Kasumi-1 (cell line): Measurements from ENCODE around the gene ATP1A3.
"Not testable (repeated sequence)": the region's sequence is repeated elsewhere in the genome, so short reads cannot be mapped to it uniquely, and the experiment has no call there.

ENCODE experiments used
- DNase-seq, 2 experiments: peaks; one replicate each; lab custom pipeline; 2025; lab: John Stamatoyannopoulos, UW

The ATP1A3 gene

GRCh38 chr19:42010245-42011126, 16.5 kb upstream of the ATP1A3 start:
- no peak for DNase-seq

- no peak for DNase-seq
These were observed 12.5 kb upstream of the ATP1A3 start for GRCh38 chr19:42006569-42006968.

GRCh38 chr19:42005504-42005903, 11.5 kb upstream of the ATP1A3 start:
- no peak for DNase-seq

- DNase-seq, result no peak
These were observed 9.7 kb upstream of the ATP1A3 start for GRCh38 chr19:42003506-42004294.

- no peak for DNase-seq
These were observed 5.8 kb upstream of the ATP1A3 start for GRCh38 chr19:41999878-42000208.

- DNase-seq, result no peak
These were observed 5.2 kb upstream of the ATP1A3 start for GRCh38 chr19:41999071-41999877.

- DNase-seq, result no peak
These were observed 4.4 kb upstream of the ATP1A3 start for GRCh38 chr19:41998246-41999020.

- DNase-seq, result no peak
These were observed 3.8 kb upstream of the ATP1A3 start for GRCh38 chr19:41997851-41998229.

- peak; percentile 43 to 65 for DNase-seq
These were observed 3.3 kb upstream of the ATP1A3 start for GRCh38 chr19:41997121-41997850.

- no peak for DNase-seq
These were observed 2.1 kb upstream of the ATP1A3 start for GRCh38 chr19:41995959-41996797.

GRCh38 chr19:41994994-41995958, 1.2 kb upstream of the ATP1A3 start:
- DNase-seq, result no peak

- DNase-seq, result no peak
These were observed 516 bp upstream of the ATP1A3 start for GRCh38 chr19:41994521-41994971.

- not testable (repeated sequence) for DNase-seq
These were observed 2.0 kb downstream of the ATP1A3 start for GRCh38 chr19:41991925-41992569.

GRCh38 chr19:41991025-41991424, 3.0 kb downstream of the ATP1A3 start:
- DNase-seq, result no peak

GRCh38 chr19:41990615-41991014, 3.4 kb downstream of the ATP1A3 start:
- no peak for DNase-seq

- DNase-seq, result no peak
These were observed 4.0 kb downstream of the ATP1A3 start for GRCh38 chr19:41990028-41990427.

GRCh38 chr19:41988947-41989346, 5.1 kb downstream of the ATP1A3 start:
- no peak for DNase-seq
